ENCODE results near the gene ING1.
"Not testable (repeated sequence)": the region's sequence is repeated elsewhere in the genome, so short reads cannot be mapped to it uniquely, and the experiment has no call there.

ING1 gene

DNA sequence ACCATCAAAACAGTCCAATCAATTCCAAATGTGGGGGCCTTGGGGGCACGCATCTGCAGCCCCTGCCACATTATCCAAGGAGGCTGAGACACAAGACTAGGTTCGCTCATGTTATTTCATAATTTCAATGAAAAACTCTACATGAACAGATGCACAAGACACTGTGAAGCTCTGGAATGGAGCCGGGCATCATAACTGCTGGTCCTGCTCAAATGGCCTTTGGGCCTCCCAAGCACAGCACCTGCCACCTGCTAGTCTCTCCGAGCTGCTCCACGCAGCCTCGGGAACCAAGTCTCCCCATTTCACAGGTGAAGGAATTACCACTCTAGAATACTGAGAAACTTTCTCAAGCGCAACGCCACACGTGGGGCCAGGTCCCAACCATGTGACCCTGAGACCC lies 24.5 kb upstream of the ING1 start:
- peak in 3 of 42 donors; percentile 19 to 35 (median 20) for DNase-seq
- intact Hi-C loops (cut with DNase I): no loop called here

DNA sequence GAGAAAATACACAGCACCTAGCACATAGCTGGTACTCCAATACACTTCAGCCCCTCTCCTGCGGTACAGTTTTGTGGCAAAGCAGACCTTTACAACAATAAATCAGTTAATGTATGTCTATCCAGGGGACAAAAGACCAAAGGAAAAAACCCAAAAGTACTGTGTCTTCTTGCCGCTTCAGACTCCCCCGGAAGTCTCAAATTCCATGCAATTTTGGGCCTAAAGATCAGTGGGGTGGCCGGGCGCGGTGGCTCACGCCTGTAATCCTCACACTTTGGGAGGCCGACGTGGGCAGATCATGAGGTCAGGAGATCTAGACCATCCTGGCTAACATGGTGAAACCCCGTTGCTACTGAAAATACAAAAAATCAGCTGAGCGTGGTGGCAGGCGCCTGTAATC lies 23.8 kb upstream of the ING1 start:
- intact Hi-C loops (cut with DNase I): no loop called here
- peak in 3 of 42 donors; percentile 4 to 30 (median 5) for DNase-seq

DNA sequence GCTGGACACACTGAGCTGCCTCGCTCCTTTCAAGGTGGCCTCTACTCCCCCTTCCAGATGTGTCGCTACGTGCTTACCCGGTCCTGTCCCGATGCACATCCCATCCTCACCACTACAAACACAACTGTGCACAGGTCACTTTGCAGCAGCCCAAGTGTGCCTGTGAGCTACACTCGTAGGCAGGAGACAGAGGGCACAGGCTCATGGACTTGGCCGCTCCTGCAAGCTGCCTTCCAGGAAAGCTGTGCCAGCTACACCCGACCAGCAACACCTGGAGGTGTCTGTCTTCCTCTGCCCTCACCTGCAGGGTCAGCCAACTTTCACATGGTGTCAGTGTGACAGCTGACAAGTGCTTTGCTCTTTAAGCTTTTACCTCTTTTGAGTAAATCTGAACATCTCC lies 23.0 kb upstream of the ING1 start:
- DNase-seq: peak in 3 of 42 donors; percentile 17 to 37 (median 29)
- intact Hi-C loops (cut with DNase I): no loop called here

DNA sequence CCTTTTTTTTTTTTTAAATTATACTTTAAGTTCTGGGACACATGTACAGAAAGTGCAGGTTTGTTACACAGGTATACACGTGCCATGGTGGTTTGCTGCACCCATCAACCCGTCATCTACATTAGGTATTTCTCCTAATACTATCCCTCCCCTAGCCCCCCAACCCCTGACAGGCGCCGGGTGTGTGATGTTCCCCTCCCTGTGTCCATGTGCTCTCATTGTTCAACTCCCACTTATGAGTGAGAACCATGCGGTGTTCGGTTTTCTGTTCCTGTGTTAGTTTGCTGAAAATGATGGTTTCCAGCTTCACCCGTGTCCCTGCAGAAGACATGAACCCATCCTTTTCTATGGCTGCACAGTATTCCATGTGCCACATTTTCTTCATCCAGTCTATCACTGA lies 17.7 kb upstream of the ING1 start:
- intact Hi-C loops (cut with DNase I): not testable (repeated sequence)
- peak in 3 of 42 donors; percentile 8 to 13 (median 10) for DNase-seq

DNA sequence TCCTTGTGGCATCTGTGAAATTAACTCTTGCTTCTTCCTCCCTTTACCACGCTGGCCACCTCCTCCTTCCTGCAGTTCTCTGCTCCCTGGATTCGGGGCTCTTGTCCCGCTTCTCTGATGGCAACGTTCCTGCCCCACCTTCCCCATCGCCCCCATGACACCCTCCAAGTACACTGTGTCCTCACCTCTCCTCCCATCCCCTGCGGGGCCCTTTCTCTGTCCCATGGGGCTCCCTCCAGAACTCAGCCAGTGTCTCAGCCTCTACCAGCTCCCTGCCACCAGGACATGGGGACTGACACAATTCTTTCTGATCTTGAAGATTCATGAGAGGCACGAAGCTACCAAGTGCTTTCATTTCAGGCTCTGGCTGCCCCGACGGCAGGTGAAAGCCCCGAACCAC lies 16.7 kb upstream of the ING1 start:
- intact Hi-C loops (cut with DNase I): no loop called here
- peak in 7 of 42 donors; percentile 0 to 30 (median 7) for DNase-seq

DNA sequence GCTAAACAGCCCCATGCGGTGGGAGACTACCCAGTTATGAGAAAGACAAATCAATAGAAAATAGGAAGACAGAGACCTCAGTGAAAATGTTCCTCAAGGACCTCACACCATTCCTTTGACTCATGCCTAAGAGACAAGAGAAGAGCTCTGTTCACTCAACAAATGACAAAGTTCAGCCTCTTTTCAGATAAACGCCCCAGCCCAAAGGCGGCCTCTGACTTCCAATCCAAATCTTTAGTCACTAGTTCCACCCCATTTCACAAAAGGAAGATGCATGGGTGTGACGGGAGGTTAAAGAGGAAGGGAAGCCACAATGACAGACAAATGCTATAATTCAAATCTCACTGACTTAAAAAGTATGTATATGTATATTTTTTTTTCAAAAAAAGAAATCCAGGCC lies 15.7 kb upstream of the ING1 start:
- DNase-seq: peak in 3 of 42 donors; percentile 1 to 9 (median 1)
- intact Hi-C loops (cut with DNase I): no loop called here

DNA sequence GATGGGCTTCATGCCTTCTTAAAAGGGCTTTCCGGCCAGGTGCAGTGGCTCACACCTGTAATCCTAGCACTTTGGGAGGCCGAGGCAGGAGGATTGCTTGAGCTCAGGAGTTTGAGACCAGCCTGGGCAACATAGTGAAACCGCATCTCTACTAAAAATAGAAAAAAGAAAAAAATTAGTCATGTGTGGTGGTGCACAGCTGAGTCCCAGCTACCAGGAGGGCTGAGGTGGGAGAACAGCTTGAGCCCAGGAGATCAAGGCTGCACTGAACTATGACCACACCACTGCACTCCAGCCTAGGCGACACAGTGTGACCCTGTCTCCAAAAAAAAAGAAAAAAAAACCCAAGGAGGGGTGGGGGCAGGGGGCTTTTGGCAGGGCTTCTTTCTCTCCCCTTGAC lies 14.8 kb upstream of the ING1 start:
- intact Hi-C loops (cut with DNase I): no loop called here
- DNase-seq: peak in 2 of 42 donors; percentile 1 to 17

DNA sequence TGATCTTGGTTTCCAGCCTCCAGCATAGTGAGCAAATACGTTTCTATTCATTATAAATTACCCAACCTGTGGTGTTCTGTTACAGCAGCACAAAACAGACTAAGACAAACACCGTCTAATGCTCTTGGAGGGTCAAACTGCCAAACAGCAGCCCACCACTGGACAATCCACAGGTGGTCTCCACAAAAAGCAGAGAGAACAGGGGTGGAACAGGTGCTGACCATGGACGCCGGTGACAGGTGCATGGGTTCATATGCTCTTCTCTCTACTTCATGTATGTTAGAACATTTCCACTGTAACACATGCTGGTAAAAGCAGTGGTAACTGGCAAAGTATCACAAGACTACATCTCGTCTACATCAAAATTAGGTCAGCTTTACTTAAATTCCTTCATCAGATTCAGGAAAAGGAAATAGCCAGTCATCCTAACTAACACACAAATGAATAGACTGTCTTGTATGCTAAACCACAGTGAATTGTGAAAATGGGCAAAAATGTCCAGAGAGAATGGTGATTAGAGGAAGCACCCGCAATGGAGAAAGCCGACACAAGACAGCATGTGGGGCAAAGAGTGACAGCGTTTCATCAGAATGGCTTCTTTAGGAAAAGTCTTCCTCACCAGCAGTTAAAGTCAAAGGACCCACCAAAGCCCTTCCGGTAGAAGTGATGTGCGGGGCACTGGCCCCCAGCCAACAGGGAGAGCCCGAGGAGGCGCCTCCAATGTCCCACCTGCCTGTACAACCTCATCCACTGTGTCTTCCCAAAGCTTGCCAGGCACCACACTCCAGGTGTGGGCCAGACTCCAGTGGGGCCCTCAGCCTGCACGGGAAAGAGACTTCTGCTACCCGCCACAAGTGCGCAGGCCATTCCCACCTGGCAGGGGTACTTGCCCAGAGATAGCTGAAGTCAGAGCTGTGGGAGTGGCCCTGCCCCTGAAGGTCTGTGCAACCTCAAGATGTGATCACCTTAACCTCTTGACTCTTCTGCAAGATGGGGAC lies 14.1 kb upstream of the ING1 start:
- intact Hi-C loops (cut with DNase I): no loop called here

DNA sequence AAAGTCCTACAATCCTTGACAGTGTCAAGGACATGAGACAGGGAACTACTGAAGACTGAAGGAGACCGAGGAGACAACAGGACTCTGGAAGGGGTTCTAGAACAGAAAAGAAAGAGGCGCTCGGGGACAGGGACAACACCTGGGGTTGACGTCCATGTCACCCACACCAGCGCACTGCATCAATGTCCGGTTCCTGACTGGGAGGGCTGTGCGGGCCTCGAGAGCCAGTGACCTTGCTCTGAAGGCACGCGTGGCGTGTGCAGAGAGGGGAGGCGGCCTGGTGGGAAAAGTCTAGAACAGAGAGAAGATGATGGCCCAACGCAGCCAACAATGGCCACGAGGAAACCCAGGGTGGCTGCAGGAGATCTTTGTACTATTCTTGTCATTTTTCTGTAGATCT lies 13.3 kb upstream of the ING1 start:
- intact Hi-C loops (cut with DNase I): no loop called here
- DNase-seq: peak in 3 of 42 donors; percentile 1 to 39 (median 18)

More for the DNA sequence above, 14.1 kb upstream of the ING1 start:
- peak in 7 of 42 donors; percentile 1 to 28 (median 9) for DNase-seq

DNA sequence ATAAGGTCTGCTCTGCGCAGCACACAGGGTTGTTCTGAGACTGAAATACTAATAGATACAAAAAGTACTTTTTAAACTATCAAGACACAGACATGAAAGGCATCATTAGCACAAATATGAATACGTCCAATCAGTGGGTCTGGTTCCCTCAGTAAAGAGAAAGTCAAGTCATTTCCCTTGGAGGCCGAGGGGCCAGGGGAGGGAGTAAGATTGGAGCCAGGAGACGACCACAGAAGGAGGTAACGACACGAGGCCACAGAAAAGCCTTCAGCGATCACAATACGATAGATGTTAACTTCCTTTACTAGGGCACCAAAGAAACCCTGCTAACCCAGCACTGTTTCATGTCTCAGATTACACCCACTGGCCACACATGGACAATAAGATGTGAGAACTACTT lies 12.9 kb upstream of the ING1 start:
- intact Hi-C loops (cut with DNase I): no loop called here
- peak in 3 of 42 donors; percentile 4 to 20 (median 15) for DNase-seq

DNA sequence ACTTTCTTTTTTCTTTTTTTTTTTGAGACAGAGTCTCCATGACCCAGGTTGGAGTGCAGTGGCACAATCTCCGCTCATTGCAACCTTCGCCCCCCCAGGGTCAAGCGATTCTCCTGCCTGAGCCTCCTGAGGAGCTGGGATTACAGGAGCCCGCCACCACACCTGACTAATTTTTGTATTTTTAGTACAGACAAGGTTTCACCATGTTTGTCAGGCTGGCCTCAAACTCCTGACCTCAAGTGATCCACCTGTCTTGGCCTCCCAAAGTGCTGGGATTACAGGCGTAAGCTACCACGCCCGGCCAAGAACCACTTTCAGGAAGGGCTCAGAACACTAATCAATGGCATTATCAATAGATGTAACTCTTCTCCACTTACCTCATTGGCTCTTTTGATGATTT lies 12.4 kb upstream of the ING1 start:
- peak in 1 of 42 donors; percentile 22 for DNase-seq
- intact Hi-C loops (cut with DNase I): not testable (repeated sequence)

DNA sequence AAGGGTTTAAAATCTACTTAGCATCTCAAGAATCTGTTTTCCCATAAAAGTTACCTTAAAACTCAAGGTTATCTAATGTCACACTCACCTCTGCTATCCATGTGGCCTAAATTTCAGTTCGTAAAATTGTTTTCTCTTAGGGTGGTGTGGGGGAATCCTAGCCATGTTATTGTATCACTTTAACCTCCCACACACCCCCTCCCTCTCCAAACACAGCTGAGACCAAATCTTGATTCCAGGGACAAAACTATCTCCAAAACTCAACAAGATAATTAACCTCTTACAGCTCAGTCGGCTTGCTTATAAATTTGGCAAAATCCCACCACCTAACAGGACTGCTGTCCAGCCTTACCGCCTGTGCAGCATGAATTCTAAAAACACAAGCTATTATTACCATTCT lies 11.4 kb upstream of the ING1 start:
- no peak for DNase-seq
- intact Hi-C loops (cut with DNase I): no loop called here

DNA sequence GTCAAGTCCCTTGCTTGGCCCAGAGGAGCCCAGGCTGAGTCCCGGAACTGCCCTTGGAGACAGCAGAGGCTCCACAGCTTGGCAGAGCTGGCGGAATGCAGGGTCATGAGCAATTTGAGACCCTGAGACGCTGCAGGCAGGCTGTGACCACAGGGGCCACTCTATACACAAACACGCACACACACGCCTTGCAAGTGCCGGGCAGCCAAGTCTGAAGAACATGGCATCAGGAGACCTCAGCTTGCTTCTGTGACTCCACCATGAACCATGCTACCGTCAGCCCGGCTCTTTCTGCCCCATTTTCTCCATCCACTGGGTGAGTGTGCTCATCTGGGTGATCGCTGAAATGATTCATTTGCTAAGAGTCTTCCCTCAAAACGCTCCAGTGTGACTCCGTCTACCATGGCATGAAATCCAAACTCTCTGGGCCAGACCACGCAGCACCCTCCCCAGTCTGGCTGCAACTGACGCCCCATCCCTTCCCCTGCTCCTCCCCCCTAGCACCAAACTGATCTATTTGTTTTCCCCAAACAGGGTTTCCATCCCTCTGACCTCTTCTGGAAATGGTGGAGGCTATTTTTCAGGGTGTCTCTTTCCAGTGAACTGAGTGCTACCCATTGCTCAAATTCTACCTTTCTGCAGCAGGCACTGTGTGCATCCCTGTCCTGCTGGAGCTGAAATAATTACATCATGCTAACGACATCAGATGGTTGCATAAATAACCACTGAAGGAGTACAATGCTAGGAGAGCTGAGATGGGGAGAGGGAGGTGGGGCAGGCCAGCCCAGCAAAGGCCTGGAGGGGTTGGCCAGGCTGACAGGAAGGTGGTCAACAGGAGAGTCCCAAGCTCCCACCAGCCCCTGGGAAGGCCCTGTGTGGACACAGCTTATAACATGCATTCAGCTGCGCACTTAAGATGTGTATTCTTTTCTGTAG lies 10.6 kb upstream of the ING1 start:
- intact Hi-C loops (cut with DNase I): no loop called here
- DNase-seq: peak in 4 of 42 donors; percentile 3 to 30 (median 13)

DNA sequence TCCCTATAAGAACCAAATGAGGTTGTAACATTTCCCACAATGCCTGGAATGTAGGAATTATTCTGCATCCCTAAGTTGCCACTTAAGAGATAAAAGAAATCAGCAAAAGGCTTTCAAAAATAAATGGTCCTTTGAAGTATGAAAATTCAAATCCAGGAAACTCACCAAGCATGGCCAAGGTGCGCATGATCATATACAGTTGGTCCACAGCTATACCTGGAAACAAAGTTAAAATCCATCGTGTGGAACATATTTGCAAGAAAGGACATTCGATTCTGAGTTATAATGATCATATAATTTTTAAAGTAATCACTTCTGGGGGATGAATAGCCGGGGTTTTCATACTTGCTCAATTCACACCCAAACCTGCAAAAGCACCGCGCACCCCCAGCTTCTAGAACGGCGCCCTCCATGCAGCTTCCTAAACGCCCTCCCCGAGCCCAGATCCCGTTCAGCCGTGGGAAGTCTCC lies 8.1 kb upstream of the ING1 start:
- DNase-seq: peak in 1 of 42 donors; percentile 56
- intact Hi-C loops (cut with DNase I): no loop called here

DNA sequence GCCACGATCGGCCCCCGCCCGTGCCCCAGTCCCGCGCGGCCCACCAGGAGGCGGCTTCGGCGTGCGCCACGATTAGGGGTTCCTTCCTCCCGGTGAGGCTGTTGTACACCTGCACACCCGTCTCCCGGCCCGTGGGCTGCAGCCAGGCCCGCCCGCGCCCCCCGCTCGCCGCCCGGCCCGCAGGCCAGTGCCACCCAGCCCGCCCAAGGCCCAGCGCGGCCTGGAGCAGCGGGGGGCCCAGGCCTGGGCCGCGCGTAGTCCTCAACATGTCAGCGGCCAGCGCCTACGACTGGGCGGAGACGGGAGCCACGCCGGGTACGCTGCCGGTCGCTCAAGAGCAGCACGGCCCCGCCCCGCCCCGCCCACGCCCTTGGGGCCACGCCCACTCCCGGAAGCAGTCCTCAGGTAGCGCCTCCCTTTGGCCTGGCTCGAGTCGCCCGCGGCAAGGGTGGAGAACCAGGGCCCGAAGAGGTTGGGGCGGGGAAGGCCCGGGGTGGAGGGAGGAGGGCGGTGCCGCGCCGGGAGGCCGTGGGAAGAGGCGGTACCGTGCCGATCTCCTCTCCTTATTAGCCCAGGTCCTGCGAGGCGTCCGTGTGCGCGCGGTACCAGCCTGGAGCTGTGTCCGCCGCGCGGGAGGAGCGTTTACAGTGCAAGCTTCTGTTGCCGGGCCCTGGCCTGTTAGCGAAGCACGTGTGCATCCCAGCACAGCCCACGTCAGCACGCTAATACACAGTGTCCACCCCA lies 7.5 kb upstream of the ING1 start, which contains the start of gene CARS2:
CARS2 (minus strand) TSS at position 291 of the 744 bp plus-strand sequence; CDS start at position 268, 23 bp downstream.
- intact Hi-C loops (cut with DNase I): no loop called here
- DNase-seq: peak; percentile 78 to 96 (median 92)

DNA sequence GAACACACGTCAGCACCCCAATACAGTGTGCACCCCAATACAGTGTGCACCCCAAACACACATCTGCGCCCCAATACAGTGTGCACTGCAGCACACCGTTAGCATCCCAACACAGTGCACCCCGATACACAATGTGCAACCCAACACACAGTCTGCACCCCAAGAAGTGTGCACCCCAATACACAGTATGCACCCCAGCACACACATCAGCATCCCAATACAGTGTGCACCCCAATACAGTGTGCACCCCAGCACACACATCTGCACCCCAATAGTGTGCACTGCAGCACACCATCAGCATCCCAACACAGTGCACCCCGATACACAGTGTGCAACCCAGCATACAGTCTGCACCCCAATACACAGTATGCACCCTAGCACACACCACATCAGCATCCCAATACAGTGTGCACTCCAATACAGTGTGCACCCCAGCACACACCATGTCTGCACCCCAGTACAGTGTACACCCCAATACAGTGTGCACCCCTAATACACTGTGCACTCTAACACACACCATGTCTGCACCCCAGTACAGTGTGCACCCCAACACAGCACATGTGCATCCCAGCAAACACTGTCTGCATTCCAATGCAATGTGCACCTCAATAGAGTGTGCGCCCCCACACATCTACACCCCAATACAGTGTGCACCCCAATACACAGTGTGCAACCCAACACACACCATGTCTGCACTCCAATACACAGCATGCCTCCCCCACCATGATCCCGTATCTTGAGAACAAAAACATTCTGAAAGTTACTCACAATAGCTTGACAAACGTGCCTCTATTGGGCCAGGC lies 6.7 kb upstream of the ING1 start:
- intact Hi-C loops (cut with DNase I): no loop called here
- peak in 4 of 42 donors; percentile 5 to 26 (median 17) for DNase-seq

DNA sequence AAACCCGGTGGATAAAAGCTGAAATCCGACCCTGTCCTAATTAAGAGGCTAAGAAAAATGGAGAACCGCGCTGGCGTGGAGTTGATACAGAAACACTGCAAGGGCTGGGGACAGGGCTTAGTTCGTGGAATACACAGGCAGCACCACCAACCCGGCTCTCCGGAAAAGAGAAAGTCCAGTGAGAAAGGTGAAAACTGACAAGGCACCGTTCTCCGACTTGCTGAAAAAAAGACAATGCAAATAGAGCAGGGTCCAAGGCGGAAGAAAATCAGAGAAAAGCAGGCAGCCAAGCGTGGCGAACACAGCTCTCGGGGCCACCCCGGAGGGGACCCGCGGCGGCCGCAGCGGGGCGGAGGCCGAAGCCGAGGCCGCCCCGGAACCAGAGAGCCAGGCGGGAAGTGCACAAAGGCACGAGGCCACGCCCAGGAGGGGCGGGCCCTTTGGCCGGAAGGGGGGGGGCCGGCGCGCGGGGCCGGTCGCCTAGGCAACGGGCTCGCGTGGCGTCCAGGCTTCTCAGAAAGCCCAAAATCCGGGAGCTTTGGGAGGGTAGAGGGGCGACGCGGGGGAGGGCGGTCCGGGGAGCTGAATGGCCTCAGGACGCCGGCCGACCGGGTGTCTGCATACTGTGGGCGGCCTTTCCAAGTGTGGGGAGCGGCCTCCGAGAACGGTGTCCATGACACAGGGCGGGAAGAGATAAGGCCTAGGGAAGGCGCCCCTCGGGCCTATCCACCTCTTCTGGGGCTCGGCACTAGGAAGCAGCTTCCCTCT lies 1.2 kb upstream of the ING1 start:
- intact Hi-C loops (cut with DNase I): loop anchor here (5.0 to 10.0 kb wide), 3 partner anchors 95 to 205 kb away; partner anchors contain the start of genes ANKRD10 and NAXD
- peak; percentile 65 to 96 (median 88) for DNase-seq
